Vagina (tissue), 2 donors: Measurements from ENCODE around the gene MYCN. TPM values are rescaled to one million over a fixed set of nuclear protein-coding genes. Genes with fewer than 3 reads are reported as not detected.

Experiments
- DNase-seq, 2 donors: peaks; one replicate each; pipeline ENCODE4 v3.0.0-alpha.2; 2017; ENCODE audit errors: extremely low spot score in 2 of 2
- H3K27ac ChIP-seq: fragments of 200-600 bp; sonication (generic); one replicate; pipeline ENCODE4 v1.5.1; 2019
- H3K27me3 ChIP-seq: fragments of 200-600 bp; sonication (generic); one replicate; pipeline ENCODE4 v1.5.1; 2019
- H3K36me3 ChIP-seq, 2 donors: fragments of 200-600 bp; sonication (generic); one replicate each; pipeline ENCODE4 v1.5.1; 2017 to 2019
- H3K4me1 ChIP-seq: fragments of 200-600 bp; sonication (generic); one replicate; pipeline ENCODE4 v1.5.1; 2019
- H3K4me3 ChIP-seq, 2 donors: fragments of 200-600 bp; sonication (generic); 1 replicate in 1 of 2; 2 replicates in 1 of 2; pipeline ENCODE4 v1.5.1; 2016 to 2019
- H3K9me3 ChIP-seq: fragments of 200-600 bp; sonication (generic); one replicate; pipeline ENCODE4 v1.5.1; 2019
- POLR2A ChIP-seq, 2 donors: fragments of 450-650 bp; IDR thresholded peaks; one replicate each; pipeline ENCODE4 v1.6.1; 2017; ENCODE audit warnings: antibody characterized with exemption in 2 of 2, mild to moderate bottlenecking in 2 of 2, moderate library complexity in 2 of 2
- POLR2AphosphoS5 ChIP-seq, 2 donors: sonication (generic); formaldehyde crosslinking; IDR thresholded peaks; one replicate each; pipeline ENCODE4 v1.9.0; 2017; ENCODE audit warnings: antibody characterized with exemption in 2 of 2, mild to moderate bottlenecking in 2 of 2, low read depth in 1 of 2; ENCODE audit not compliant: insufficient read depth in 1 of 2
- intact Hi-C: fragments of 100-400 bp; cut with DNase I; formaldehyde crosslinking; loops from one replicate; pipeline ENCODE4 v1.15.1; 2023
- total RNA-seq: library from RNA; depleted of rRNA; stranded (reverse); fragments of >200 nt; gene quantifications from one replicate; pipeline ENCODE4 v1.2.3, GENCODE V29; 2016
- TF ChIP-seq, protein P1 (sequence below), 3 experiments: fragments of 450-650 bp in 2 of 3; fragments of 200-600 bp in 1 of 3; sonication (generic) in 1 of 3; IDR thresholded peaks; one replicate each; pipeline ENCODE4 v1.5.1; 2017 to 2019; ENCODE audit warnings: antibody characterized with exemption in 3 of 3, mild to moderate bottlenecking in 2 of 3, moderate library complexity in 2 of 3

Gene MYCN
- total RNA-seq, 1 donor from 2014 or later: 2.0 TPM

DNA sequence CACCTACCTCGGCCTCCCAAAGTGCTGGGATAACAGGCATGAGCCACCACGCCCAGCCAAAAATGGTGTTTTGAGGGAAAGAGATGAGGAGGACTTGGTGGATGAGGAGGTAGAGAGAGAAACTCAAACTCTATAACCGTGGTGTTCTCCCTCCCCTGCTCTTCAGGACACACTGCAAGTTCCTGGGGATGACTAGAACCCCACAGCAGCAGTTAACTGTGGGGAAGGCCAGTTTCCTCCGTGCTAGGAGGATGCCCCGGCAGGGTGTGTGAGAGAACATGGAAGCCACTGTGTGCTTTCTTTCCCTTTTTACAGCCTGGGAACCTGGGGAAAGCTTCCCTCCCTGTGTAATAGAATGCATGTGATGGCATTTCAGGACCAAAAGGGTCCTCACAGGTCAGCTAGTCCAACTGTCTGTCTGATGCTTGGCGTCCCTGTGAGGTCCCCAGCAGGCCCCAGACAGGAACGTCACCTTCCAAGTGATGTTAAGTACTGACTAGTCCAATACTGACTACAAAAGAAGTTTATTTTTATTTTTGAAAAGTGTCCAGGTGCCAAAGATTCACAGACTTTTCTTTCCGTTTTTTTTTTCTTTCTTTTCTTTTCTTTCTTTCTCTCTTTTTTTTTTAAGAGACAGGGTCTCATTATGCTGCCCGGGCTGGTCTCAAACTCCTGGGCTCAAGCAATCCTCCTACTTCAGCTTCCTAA is 38.9 kb downstream of the MYCN start:
- H3K36me3 ChIP-seq: no peaks in the 10 kb centered on the region
- DNase-seq: no peak
- TF ChIP-seq, protein P1, sequence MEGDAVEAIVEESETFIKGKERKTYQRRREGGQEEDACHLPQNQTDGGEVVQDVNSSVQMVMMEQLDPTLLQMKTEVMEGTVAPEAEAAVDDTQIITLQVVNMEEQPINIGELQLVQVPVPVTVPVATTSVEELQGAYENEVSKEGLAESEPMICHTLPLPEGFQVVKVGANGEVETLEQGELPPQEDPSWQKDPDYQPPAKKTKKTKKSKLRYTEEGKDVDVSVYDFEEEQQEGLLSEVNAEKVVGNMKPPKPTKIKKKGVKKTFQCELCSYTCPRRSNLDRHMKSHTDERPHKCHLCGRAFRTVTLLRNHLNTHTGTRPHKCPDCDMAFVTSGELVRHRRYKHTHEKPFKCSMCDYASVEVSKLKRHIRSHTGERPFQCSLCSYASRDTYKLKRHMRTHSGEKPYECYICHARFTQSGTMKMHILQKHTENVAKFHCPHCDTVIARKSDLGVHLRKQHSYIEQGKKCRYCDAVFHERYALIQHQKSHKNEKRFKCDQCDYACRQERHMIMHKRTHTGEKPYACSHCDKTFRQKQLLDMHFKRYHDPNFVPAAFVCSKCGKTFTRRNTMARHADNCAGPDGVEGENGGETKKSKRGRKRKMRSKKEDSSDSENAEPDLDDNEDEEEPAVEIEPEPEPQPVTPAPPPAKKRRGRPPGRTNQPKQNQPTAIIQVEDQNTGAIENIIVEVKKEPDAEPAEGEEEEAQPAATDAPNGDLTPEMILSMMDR (IDR thresholded peaks at IDR 0.05): no peak
- TF ChIP-seq POLR2AphosphoS5 (IDR thresholded peaks at IDR 0.05; ENCODE audit: insufficient read depth in 1 of 2, low read depth in 1 of 2): no peak
- no peak for TF ChIP-seq POLR2A (IDR thresholded peaks at IDR 0.05)
- H3K4me3 ChIP-seq: no peak overlapping the region
- H3K9me3 ChIP-seq: no peaks in the 10 kb centered on the region
- no peaks in the 10 kb centered on the region for H3K4me1 ChIP-seq
- no peak overlapping the region for H3K27ac ChIP-seq
- intact Hi-C loops: no loop called here
- H3K27me3 ChIP-seq: no peaks in the 10 kb centered on the region

DNA sequence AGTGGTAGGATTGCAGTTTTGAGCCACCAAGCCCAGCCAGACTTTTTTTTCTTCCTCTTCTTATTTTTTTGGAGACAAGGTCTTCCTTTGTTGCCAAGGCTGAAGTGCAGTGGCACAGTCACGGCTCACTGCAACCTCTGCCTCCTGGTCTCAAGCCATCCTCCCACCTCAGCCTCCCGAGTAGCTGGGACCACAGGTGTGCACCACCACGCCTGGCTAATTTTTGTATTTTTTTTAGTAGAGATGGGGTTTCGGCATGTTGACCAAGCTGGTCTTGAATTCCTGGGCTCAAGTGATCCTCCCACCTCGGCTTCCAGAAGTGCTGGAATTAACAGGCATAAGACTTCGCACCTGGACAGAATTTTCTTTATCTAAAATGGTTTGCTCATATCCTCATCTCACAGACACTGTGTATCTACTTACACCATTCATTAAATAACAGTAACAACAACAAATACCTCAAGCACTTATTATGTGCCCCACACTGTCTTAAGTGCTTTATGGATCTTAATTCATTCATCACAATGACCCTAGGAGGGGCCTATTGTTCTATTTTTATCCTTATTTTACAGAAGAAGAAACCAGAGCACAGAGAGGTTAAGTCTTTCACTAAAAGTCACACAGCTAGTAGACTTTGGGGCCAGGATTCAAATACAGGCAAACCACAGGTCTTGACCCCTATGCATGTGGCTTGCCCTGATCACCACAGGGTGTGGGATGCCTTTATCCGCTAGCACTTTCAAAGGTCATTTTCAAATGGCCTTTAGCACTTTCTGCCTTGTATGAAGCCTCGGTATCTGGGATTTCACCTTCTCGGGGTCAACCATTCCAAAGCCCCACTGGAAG is 39.6 kb downstream of the MYCN start:
- Histone ChIP-seq H3K36me3 (no peaks in the 10 kb centered on the region), H3K4me1 (no peaks in the 10 kb centered on the region), H3K4me3 (no peak overlapping the region), H3K27ac (no peak overlapping the region), H3K9me3 (no peaks in the 10 kb centered on the region), H3K27me3 (no peaks in the 10 kb centered on the region)
- intact Hi-C loops: no loop called here
- no peak for DNase-seq
- TF ChIP-seq, protein P1 (IDR thresholded peaks at IDR 0.05): no peak
- TF ChIP-seq POLR2A (IDR thresholded peaks at IDR 0.05) (no peak), POLR2AphosphoS5 (IDR thresholded peaks at IDR 0.05; ENCODE audit: insufficient read depth in 1 of 2, low read depth in 1 of 2) (no peak)

DNA sequence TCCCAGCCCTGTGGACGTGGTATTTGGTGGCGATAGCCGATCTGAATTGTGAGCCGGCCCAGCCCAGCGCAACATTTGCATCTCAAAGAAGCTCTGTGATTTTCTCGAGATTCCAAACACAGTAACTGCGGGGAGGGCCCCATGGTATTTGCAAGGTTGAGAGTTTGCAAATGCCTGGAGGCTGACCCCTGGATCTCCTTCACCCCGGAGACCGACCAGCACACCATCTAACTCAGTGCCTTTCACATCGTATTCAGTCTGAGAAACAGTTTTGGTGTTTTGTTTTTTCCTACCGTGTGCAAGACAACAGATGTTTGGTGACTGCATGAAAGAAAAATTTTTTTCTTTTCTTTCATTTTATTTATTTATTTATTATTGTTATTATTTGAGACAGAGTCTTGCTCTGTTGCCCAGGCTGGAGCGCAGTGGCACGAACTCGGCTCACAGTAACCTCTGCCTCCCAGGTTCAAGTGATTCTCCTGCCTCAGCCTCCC is 40.3 kb downstream of the MYCN start:
- H3K27ac ChIP-seq: no peak overlapping the region
- DNase-seq: no peak
- TF ChIP-seq POLR2AphosphoS5 (IDR thresholded peaks at IDR 0.05; ENCODE audit: insufficient read depth in 1 of 2, low read depth in 1 of 2): no peak
- TF ChIP-seq, protein P1 (IDR thresholded peaks at IDR 0.05): no peak
- TF ChIP-seq POLR2A (IDR thresholded peaks at IDR 0.05): no peak
- intact Hi-C loops: no loop called here
- H3K27me3 ChIP-seq: no peaks in the 10 kb centered on the region
- H3K36me3 ChIP-seq: no peaks in the 10 kb centered on the region
- H3K4me1 ChIP-seq: no peaks in the 10 kb centered on the region
- no peaks in the 10 kb centered on the region for H3K9me3 ChIP-seq
- H3K4me3 ChIP-seq: no peak overlapping the region

DNA sequence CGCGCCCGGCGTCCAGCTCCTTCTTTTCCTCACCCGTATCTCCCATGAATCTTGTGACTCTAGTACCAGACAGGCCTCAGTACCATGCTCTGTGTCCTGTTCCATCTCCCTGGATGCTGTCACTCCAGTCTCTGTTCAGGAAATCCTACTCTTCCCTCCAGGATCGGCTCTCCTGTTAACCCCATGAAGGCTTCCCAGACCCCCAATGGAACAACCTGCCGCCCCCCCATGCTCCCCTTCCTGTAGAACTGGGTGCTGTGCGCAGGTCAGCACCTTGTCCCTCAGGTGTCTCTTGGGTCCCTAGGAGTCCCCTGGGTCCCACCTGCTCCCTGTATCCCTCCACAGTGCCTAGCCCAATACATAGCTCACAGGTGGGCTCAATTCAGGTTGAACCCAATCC is 41.3 kb downstream of the MYCN start:
- H3K27ac ChIP-seq: no peak overlapping the region
- H3K27me3 ChIP-seq: no peaks in the 10 kb centered on the region
- no peak for TF ChIP-seq POLR2AphosphoS5 (IDR thresholded peaks at IDR 0.05; ENCODE audit: insufficient read depth in 1 of 2, low read depth in 1 of 2)
- TF ChIP-seq, protein P1 (IDR thresholded peaks at IDR 0.05): no peak
- TF ChIP-seq POLR2A (IDR thresholded peaks at IDR 0.05): no peak
- H3K36me3 ChIP-seq: no peaks in the 10 kb centered on the region
- H3K9me3 ChIP-seq: no peaks in the 10 kb centered on the region
- no peak for DNase-seq
- H3K4me1 ChIP-seq: no peaks in the 10 kb centered on the region
- intact Hi-C loops: no loop called here
- H3K4me3 ChIP-seq: no peak overlapping the region
